T-helper 9 cell (primary cell): ENCODE data around the gene IRF2BP1.
"Not testable (repeated sequence)": the region's sequence is repeated elsewhere in the genome, so short reads cannot be mapped to it uniquely, and the experiment has no call there.

Source experiments
- DNase-seq: peaks from one replicate; pipeline ENCODE4 v3.0.0-alpha.2; 2020

Gene IRF2BP1

GRCh38 chr19:45901912-45902650, 16.1 kb upstream of the IRF2BP1 start, which contains the start of gene MYPOP:
Gene MYPOP (minus strand): TSS chr19:45902613. CDS start chr19:45901773, 840 bp downstream.
- DNase-seq, result no peak

GRCh38 chr19:45901432-45901911, 15.5 kb upstream of the IRF2BP1 start:
- DNase-seq, result peak; percentile 32

GRCh38 chr19:45900738-45901431, 14.9 kb upstream of the IRF2BP1 start:
- no peak for DNase-seq

GRCh38 chr19:45899919-45900589, 14.1 kb upstream of the IRF2BP1 start:
- DNase-seq, result no peak

- DNase-seq, result no peak
These were observed 13.3 kb upstream of the IRF2BP1 start for GRCh38 chr19:45899253-45899652.

- no peak for DNase-seq
These were observed 11.4 kb upstream of the IRF2BP1 start for GRCh38 chr19:45897261-45897812.

GRCh38 chr19:45895983-45896599, 10.2 kb upstream of the IRF2BP1 start:
- not testable (repeated sequence) for DNase-seq

- no peak for DNase-seq
These were observed 9.6 kb upstream of the IRF2BP1 start for GRCh38 chr19:45895519-45895972.

GRCh38 chr19:45890877-45891276, 4.9 kb upstream of the IRF2BP1 start:
- DNase-seq, result no peak

- no peak for DNase-seq
These were observed 3.4 kb upstream of the IRF2BP1 start for GRCh38 chr19:45889210-45889885.

GRCh38 chr19:45887200-45887710, 1.3 kb upstream of the IRF2BP1 start:
- DNase-seq, result no peak

GRCh38 chr19:45886427-45887199, 672 bp upstream of the IRF2BP1 start:
- peak; percentile 81 for DNase-seq

- no peak for DNase-seq
These were observed 1.0 kb downstream of the IRF2BP1 start for GRCh38 chr19:45884682-45885555.

GRCh38 chr19:45883881-45884681, 1.9 kb downstream of the IRF2BP1 start:
- no peak for DNase-seq

- no peak for DNase-seq
These were observed 2.4 kb downstream of the IRF2BP1 start for GRCh38 chr19:45883586-45883880.

- peak; percentile 85 for DNase-seq
These were observed 3.0 kb downstream of the IRF2BP1 start for GRCh38 chr19:45882652-45883585.

- DNase-seq, result no peak
These were observed 3.9 kb downstream of the IRF2BP1 start for GRCh38 chr19:45881909-45882528.
